DND-41 (cell line): ENCODE measurements around the gene CABP1.
"Not testable (repeated sequence)": the region's sequence is repeated elsewhere in the genome, so short reads cannot be mapped to it uniquely, and the experiment has no call there.

Experiments
- ATAC-seq: fragments of 200-7000 bp; cut with Tn5 transposase; 3 replicates; pipeline ENCODE4 v1.9.1; 2021; ENCODE audit warnings: low read depth; ENCODE audit not compliant: insufficient read depth
- DNase-seq: peaks from one replicate; pipeline ENCODE4 v3.0.0-alpha.2; 2020
- H2AFZ ChIP-seq: 2 replicates; pipeline ENCODE4 v1.6.0; 2012; ENCODE audit warnings: low read depth, low read length
- H3K27ac ChIP-seq: 2 replicates; pipeline ENCODE4 v1.5.1; 2012; ENCODE audit warnings: low read length, inconsistent platforms
- H3K27me3 ChIP-seq: fragments of 200-600 bp; sonication (generic); 2 replicates; pipeline ENCODE4 v1.6.0; 2012; ENCODE audit warnings: low read length, mild to moderate bottlenecking, inconsistent platforms; ENCODE audit not compliant: insufficient read depth, poor library complexity
- H3K36me3 ChIP-seq: 2 replicates; pipeline ENCODE4 v1.5.1; 2012; ENCODE audit warnings: low read length, inconsistent platforms; ENCODE audit not compliant: insufficient read depth
- H3K4me1 ChIP-seq: 2 replicates; pipeline ENCODE4 v1.5.1; 2012; ENCODE audit warnings: mild to moderate bottlenecking, low read length; ENCODE audit not compliant: insufficient read depth
- H3K4me2 ChIP-seq: 2 replicates; pipeline ENCODE4 v1.6.0; 2012; ENCODE audit warnings: mild to moderate bottlenecking, moderate library complexity, low read length, inconsistent platforms; ENCODE audit not compliant: insufficient read depth
- H3K4me3 ChIP-seq, 2 experiments: fragments of 200-600 bp in 1 of 2; shearing (Covaris generic) in 1 of 2; 2 replicates each; pipeline ENCODE4 v1.5.1; 2012 to 2016; ENCODE audit warnings: inconsistent platforms in 2 of 2, low read length in 2 of 2, mild to moderate bottlenecking in 2 of 2, low read depth in 1 of 2, moderate library complexity in 1 of 2
- H3K79me2 ChIP-seq: 2 replicates; pipeline ENCODE4 v1.6.0; 2012; ENCODE audit warnings: low read length, inconsistent platforms; ENCODE audit not compliant: insufficient read depth
- H3K9ac ChIP-seq: 2 replicates; pipeline ENCODE4 v1.6.0; 2012; ENCODE audit warnings: low read depth, mild to moderate bottlenecking, inconsistent platforms, low read length, moderate library complexity
- H3K9me3 ChIP-seq: 2 replicates; pipeline ENCODE4 v1.5.1; 2012; ENCODE audit warnings: low read length, moderate library complexity, mild to moderate bottlenecking, inconsistent platforms; ENCODE audit not compliant: insufficient read depth, severe bottlenecking
- H4K20me1 ChIP-seq: 2 replicates; pipeline ENCODE4 v1.6.0; 2012; ENCODE audit warnings: low read length; ENCODE audit not compliant: insufficient read depth
- EZH2 ChIP-seq: IDR thresholded peaks from 3 replicates; pipeline ENCODE4 v1.6.1; 2012; ENCODE audit warnings: borderline replicate concordance, low read depth, mild to moderate bottlenecking, moderate library complexity, low read length, inconsistent platforms; ENCODE audit not compliant: severe bottlenecking
- TF ChIP-seq, protein P1 (sequence below): IDR thresholded peaks from 2 replicates; pipeline ENCODE4 v1.5.1; 2012; ENCODE audit warnings: borderline replicate concordance, low read length, moderate library complexity, mild to moderate bottlenecking; ENCODE audit not compliant: poor library complexity, severe bottlenecking; ENCODE audit errors: extremely low read depth

CABP1 gene

DNA sequence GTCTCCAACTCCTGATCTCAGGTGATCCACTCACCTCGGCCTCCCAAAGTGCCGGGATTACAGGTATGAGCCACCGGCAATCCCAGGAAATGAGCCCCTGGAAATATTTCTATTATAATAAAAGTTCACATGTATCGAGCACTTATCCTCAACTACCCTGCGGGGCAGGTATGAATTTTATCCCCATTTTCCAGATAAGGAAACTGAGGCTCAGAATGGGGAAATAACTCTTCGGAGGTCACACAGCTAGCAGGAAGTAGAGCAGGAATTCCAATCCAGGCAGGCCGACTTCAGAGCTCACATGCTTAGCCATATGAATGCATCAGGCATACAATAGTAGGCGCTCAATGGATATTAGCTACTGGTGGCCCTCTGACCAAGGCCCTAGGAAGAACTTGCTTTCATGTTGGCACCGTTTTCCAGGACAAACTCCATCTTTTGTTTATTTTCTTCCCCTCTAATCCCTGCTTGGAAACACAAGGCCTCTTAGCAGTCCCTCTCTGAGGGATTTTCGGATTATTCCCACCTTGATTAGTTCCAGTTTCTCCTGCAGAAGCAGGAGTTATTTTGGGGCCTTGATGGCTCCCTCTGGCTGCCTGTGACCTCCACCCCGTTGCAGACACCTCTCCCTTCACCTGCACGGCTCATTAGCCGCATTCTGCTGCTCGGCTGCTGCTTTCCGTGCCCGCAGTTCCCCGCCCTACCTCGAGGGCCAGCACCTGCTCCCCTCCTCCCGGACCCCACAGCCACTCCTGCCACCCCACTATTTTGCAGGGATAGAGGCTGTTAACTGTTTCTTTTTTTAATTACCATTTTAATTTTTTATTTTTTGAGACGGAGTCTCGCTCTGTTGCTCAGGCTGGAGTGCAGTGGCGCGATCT lies 40.5 kb upstream of the CABP1 start:
- Histone ChIP-seq H3K9ac (no peak overlapping the region), H3K4me3 (no peak overlapping the region), H2AFZ (no peak overlapping the region), H3K4me2 (no peak overlapping the region), H3K27me3 (peaks cover 9% of the 10 kb centered on the region), H3K79me2 (no peaks in the 10 kb centered on the region), H4K20me1 (no peaks in the 10 kb centered on the region), H3K36me3 (no peaks in the 10 kb centered on the region), H3K4me1 (no peaks in the 10 kb centered on the region), H3K9me3 (no peaks in the 10 kb centered on the region), H3K27ac (no peak overlapping the region)
- TF ChIP-seq, protein P1, sequence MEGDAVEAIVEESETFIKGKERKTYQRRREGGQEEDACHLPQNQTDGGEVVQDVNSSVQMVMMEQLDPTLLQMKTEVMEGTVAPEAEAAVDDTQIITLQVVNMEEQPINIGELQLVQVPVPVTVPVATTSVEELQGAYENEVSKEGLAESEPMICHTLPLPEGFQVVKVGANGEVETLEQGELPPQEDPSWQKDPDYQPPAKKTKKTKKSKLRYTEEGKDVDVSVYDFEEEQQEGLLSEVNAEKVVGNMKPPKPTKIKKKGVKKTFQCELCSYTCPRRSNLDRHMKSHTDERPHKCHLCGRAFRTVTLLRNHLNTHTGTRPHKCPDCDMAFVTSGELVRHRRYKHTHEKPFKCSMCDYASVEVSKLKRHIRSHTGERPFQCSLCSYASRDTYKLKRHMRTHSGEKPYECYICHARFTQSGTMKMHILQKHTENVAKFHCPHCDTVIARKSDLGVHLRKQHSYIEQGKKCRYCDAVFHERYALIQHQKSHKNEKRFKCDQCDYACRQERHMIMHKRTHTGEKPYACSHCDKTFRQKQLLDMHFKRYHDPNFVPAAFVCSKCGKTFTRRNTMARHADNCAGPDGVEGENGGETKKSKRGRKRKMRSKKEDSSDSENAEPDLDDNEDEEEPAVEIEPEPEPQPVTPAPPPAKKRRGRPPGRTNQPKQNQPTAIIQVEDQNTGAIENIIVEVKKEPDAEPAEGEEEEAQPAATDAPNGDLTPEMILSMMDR = no peak
- TF ChIP-seq EZH2 = no peak
- no peak for ATAC-seq
- no peak for DNase-seq

DNA sequence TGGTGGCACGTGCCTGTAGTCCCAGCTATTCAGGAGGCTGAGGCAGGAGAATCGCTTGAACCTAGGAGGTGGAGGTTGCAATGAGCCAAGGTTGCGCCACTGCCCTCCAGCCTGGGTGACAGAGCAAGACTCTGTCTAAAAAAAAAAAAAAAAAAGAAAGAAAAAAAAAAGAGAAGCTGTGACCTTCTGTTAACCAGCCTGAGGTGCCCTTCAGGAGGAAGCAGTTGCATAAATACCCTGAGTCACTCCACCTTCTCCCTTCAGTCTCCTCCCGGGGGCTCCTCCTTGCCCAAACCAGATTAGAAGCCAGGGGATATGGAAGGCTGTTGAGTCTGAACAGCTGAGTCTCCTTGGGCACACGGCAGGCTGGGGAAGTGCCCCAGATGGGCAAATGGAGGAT lies 38.0 kb upstream of the CABP1 start:
- H3K4me1 ChIP-seq, H3K27me3 ChIP-seq, H3K9ac ChIP-seq, H3K4me2 ChIP-seq, DNase-seq, H3K36me3 ChIP-seq, H3K9me3 ChIP-seq, H4K20me1 ChIP-seq, H3K27ac ChIP-seq, H3K4me3 ChIP-seq, H2AFZ ChIP-seq, H3K79me2 ChIP-seq, ATAC-seq: not testable (repeated sequence)

DNA sequence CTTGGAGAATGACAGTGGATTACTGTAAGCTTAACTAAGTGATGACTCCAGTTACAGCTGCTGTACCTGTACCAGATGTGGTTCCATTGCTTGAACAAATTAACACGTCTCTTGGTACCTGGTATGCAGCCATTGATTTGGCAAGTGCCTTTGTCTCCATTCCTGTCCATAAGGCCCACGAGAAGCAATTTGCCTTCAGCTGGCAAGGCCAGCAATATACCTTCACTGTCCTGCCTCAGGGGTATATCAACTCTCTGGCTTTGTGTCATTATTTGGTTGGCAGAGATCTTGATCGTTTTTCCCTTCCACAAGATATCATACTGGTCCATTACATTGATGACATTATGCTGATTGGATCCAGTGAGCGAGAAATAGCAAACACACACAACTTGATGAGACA lies 29.9 kb upstream of the CABP1 start:
- Histone ChIP-seq H4K20me1 (no peaks in the 10 kb centered on the region), H3K4me2 (no peak overlapping the region)
- TF ChIP-seq, protein P1 = no peak
- TF ChIP-seq EZH2 = no peak

DNA sequence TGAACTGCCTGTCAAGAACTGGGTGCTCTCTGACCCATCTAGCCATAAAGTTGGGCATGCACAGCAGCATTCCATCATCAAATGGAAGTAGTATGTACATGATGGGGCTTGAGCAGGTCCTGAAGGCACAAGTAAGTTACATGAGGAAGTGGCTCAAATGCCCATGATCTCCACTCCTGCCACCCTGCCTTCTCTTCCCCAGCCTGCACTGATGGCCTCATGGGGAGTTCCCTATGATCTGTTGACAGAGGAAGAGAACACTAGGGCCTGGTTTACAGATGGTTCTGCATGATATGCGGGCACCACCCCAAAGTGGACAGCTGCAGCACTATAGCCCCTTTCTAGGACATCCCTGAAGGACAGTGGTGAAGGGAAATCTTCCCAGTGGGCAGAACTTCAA lies 28.9 kb upstream of the CABP1 start:
- H3K4me3 ChIP-seq, H2AFZ ChIP-seq, H3K9me3 ChIP-seq, H3K27ac ChIP-seq, H3K9ac ChIP-seq, DNase-seq, H3K27me3 ChIP-seq, H3K79me2 ChIP-seq, H4K20me1 ChIP-seq, H3K4me1 ChIP-seq, H3K36me3 ChIP-seq, ATAC-seq, H3K4me2 ChIP-seq: not testable (repeated sequence)

More for the DNA sequence above, 29.9 kb upstream of the CABP1 start:
- no peak overlapping the region for H3K27ac ChIP-seq
- DNase-seq (no peak), ATAC-seq (no peak)
- H3K36me3 ChIP-seq = no peaks in the 10 kb centered on the region
- H3K9ac ChIP-seq = no peak overlapping the region
- H3K9me3 ChIP-seq = no peaks in the 10 kb centered on the region
- H3K4me3 ChIP-seq = no peak overlapping the region
- no peak overlapping the region for H2AFZ ChIP-seq
- H3K27me3 ChIP-seq = peaks cover 7% of the 10 kb centered on the region
- H3K79me2 ChIP-seq = no peaks in the 10 kb centered on the region
- H3K4me1 ChIP-seq = no peaks in the 10 kb centered on the region
